ENCODE measurements around the gene EIF2B4.

Gene EIF2B4

DNA sequence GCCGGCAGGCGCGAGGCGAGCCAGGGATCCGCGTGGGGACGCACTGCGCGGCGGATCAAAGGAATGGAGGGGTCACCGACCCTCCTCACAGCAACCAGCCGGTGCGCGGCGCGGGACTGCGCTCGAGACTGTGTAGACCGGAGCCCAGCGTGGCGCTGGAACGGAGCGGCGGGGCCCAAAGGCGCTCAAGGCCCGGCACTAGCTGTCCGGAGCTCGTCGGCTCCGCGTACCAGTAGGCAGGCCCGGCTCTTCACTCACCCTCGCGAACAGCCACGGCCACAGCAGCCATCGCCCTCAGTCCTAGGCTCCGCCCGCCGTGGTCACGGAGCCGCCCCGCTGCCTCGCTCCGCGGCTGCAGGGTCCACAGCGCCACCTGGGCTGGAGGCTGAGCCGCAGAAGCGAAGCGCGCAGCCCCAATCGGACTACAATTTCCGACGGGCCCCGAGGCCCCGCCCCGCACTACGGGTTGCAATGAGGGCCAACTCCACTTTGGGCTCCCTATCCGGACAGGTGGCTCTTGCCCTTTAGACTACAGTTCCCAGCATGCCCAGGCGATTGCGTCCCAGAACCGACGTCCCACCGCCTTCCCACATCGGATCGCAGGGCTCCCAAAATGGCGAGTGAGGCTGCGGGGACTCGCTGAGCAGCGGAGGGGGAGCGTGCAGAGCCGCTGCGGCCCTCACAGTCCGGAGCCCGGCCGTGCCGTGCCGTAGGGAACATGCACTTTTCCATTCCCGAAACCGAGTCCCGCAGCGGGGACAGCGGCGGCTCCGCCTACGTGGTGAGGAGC lies at the start of gene EIF2B4, which contains the start of gene SNX17:
EIF2B4 (minus strand) TSS at position 313 of the 790 bp plus-strand sequence; CDS start at position 289, 24 bp downstream.
SNX17 (plus strand) TSS at position 591 of the 790 bp plus-strand sequence; CDS start at position 719, 128 bp downstream.
- peak; percentile 99 for DNase-seq

DNA sequence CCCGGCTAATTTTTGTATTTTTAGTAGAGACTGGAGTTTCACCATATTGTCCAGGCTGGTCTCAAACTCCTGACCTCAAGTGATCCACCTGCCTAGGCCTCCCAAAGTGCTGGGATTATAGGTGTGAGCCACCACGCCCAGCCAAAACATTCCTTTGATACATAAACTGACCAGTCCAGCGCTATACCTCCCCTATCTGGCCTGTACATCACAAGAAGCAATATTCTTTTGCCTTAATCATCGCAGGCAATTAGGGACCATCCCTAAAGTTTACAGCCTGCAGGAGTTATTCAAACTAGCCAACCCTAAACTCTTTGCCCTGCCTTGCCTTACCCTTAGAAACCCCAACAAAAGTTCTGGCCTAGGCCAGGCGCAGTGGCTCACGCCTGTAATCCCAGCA lies 46.0 kb upstream of the EIF2B4 start:
- no peak for DNase-seq

DNA sequence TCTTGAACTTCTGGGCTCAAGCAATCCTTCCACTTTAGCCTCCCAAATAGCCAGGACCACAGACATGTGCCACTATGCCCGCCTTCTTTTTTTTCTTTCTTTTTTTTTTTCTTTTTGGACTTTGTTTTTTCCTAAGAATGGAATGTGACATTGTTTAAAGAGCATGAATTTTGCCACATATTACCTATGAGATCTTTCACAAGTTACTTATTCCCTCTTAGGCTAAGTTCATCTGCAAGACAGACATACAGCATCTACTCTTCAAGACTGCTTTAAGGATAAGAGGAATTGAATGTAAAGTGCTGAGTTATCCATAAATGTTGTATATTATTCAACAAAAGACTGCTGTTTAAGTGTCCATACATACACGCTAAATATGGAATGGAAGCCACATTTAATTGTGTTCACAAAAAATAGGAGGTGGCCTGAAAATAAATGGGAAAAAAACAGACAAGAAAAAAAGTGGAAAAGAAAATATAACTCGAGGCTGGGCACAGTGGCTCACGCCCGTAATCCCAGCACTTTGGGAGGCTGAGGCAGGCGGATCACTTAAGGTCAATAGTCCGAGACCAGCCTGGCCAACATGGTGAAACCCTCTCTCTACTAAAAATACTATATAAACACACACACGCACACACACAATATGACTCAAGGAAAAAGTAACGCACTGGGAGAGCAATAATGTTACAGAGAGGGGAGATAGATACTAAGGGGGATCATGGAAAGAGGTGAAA lies 42.4 kb upstream of the EIF2B4 start:
- DNase-seq, result no peak

DNA sequence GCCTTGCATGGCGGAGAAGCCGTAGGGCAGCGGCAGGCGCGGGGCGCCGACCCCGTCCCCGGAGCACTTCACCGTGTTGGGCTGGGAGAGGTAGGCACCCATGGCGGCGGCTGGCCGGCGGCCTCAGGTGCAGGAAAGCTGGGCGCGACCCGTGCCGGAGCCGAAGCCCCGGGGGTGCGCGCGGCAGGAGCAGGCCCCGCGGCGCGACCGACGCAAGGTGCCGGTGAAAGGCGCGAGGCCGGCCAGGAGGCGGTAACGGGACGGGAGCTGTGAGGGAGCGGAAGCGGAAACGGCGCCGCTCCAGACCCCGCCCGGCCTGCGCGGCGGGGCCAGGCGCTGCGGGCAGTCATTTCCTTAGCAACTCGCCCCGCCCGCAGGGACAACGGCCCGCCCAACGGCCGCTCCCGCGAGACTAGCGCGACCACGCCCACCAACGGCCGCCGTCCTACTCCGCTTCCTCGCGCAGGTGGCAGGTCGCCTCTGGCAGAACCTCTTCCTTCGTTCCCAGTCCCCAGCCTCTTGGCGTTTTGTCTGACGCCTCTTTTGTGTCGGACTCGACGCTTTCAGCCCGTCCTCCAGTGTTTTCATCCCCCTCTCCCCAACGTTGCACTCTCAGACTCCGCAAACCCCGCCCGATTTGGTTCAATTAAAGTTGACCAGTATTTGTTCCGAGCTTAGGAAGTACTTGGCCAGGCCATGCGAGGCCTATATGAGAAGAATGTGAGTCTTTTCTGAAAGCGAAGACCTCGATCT lies 39.4 kb upstream of the EIF2B4 start, which contains the start of gene PPM1G:
PPM1G (minus strand) TSS at position 271 of the 753 bp plus-strand sequence; CDS start at position 102, 169 bp downstream.
- DNase-seq, result peak; percentile 99

DNA sequence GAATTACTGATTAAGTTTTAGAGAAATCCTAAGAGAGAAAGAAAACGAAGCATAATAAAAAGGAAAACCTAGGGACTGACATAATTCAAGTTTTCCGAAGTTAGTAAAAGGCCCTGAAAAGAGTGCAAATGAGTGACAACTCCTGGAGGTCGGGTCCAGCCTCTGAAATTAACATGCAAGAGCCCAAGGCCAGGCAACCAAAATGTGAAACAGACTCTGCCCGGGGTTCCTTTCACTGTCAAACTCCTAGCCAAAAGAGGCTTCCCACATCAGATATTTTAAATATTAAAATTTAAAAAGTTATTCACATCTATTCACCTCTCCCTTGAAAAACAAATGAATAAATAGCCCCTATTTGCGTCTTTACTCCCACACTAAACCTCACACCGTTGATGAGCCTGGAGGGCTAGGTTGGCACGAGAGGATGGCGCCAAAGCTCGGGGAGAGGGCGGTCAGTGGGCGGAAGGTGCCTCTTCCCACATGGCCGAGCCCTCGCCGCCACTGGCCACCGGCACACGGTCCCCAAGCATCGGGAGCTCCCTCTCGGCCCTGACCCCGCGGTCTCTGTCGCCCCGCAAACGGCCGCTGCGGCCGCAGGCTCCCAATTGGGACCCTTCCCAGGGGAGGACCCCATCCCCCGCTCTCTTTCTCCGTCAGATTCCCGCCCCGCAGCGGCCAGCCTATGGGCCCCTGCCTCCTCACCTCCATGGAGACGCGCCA lies 38.6 kb upstream of the EIF2B4 start:
- no peak for DNase-seq

DNA sequence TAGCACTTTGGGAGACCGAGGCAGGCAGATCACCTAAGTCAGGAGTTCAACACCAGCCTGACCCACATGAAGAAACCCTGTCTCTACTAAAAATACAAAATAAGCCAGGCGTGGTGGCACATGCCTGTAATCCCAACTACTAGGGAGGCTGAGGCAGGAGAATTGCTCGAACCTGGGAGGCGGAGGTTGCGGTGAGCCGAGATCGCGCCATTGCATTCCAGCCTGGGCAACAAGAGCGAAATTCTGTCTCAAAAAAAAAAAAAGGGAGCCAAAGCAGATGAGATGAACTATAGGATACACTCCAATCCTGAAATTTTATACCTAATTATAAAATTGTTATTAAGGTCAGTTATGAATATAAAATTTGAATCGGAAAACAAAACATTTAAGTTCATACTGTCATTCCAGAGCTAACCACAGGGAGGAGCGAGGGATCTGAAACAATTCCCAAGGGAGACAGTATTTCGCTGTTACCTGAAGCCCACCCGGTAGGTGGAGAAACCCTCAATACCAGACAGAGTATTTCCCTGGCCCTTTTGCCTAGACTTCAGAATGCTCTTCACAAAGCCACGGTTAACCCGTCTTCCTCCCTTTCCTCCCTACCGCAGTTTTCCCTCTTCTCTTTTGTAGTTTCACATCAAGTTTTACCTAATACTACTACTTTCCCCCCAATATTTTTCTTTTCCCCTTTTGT lies 37.8 kb upstream of the EIF2B4 start:
- DNase-seq, result no peak

DNA sequence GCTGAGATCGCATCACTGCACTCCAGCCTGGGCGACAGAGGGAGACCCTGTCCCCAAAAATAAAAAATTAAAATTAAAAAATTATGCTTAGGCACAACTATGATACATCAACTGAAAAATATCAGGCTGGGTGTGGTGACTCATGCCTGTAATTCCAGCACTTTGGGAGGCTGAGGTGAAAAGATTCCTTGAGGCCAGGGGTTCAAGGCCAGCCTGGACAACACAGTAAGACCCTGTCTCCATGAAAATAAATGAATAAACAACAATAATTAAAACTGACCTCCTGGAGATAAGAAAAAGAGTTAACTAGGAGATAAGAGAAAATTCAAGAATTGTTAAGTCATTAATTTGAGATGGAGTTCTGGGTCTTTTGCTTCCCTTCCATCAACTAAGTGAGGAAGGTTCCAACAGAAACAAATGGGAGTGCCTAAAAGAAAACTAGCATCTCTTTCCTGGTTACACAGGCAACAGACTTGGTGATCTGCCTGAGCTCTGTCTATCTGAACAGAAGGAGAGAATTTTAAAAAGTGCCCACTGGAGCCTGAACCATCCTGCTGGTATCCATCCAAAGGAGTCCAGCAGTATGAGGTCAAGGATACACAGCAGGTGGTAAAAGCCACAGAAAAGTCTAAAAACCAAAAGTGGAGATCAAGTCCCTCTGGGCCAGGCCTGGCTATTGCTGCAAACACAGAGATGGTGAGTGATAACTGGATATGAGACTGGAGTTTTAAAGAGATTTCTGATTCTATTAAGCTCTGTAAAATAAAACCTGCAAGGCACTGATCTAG lies 30.4 kb upstream of the EIF2B4 start:
- no peak for DNase-seq

DNA sequence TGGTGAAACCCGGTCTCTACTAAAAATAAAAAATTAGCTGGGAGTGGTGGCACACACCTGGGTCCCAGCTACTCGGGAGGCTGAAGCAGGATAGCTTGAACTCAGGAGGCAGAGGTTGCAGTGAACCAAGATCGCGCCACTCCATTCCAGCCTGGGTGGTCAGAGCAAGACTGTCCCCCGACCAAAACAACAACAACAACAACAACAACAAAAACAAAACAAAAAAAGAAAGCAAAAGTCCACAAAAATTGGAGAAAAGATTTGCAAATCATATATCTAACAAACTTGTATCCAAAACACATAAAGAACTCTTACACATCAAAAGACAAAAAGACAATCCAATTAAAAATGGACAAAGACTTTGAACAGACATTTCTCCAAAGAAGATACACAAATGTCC lies 28.8 kb upstream of the EIF2B4 start:
- DNase-seq, result no peak

DNA sequence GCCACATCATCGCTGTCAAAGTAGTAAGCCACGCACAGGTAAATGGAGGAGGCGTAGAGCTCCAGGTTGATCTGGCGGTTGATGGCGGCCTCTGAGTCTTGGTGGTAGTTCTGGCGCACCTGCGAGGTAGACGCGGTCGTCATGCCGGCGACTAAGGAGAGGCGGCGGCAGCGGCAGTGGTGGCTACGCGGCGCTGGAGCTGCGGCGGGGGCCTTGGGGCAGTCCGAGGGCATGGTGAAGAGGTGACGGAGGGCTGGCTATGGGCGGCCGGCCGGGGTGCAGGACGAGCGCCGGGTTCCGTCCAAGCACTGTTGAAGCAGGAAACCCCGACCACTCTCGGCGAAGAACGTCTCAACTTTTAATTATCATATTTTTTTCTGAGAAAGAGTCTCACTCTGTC lies 23.1 kb upstream of the EIF2B4 start:
- DNase-seq, result no peak

DNA sequence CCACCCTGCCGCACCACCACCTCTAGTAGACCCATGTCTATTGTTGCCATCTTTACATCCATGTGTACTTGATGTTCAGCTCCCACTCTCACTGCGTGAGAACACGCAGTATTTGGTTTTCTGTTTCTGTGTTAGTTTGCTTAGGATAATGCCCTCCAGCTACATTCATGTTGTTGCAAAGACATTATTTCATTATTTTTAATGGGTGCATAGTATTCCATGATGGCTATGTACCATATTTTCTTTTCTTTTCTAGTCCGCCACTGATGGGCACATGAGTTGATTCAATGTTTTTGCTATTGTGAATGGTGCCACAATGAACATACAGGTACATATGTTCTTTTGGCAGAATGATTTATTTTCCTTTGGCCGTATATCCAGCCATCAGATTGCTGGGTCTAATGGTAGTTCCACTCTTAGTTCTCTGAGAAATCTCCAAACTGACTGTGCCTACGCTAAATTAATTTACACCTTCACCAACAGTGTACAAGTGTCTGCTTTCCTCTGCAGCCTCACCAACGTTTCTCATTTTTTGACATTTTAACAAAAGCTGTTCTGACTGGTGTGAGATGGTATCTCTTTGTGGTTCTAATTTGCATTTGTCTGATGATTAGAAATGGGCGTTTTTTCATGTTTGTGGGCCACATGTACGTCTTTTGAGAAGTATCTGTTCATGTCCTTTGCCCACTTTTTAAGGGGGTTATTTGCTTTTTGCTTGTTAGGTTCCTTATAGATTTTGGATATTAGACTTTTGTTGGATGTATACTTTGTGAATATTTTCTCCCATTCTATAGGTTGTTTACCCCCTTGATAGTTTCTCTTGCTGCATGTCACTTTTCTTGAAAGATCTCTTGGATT lies 20.9 kb upstream of the EIF2B4 start:
- no peak for DNase-seq

DNA sequence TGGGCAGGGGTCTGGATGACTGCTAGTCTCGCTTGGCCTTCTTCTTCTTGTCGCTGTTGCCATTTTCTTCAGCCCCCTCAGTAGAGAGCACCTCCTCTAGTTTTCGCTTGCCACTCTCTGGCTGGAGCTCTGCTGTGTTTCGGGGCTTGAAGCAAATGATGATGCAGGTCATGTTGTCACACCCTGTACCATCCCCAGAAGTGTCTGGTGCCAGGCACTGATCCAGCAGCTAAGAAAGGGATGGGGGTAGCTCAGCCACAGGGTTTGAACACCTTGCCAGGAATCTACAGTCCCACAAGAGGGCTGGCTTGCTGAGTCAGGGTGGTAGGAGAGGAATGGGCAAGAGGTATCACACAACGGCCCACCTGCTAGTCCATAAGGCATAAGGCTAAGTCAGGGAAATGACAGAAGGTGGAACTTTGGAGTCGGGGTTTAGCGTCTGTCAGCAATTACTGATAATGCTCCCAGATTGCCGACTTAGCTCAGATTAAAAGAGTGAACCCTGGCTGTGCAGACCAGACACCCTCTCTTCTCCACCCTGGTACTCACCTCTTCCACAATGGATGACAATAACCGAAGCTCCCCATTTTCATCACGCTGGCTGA lies 11.5 kb upstream of the EIF2B4 start:
- no peak for DNase-seq

DNA sequence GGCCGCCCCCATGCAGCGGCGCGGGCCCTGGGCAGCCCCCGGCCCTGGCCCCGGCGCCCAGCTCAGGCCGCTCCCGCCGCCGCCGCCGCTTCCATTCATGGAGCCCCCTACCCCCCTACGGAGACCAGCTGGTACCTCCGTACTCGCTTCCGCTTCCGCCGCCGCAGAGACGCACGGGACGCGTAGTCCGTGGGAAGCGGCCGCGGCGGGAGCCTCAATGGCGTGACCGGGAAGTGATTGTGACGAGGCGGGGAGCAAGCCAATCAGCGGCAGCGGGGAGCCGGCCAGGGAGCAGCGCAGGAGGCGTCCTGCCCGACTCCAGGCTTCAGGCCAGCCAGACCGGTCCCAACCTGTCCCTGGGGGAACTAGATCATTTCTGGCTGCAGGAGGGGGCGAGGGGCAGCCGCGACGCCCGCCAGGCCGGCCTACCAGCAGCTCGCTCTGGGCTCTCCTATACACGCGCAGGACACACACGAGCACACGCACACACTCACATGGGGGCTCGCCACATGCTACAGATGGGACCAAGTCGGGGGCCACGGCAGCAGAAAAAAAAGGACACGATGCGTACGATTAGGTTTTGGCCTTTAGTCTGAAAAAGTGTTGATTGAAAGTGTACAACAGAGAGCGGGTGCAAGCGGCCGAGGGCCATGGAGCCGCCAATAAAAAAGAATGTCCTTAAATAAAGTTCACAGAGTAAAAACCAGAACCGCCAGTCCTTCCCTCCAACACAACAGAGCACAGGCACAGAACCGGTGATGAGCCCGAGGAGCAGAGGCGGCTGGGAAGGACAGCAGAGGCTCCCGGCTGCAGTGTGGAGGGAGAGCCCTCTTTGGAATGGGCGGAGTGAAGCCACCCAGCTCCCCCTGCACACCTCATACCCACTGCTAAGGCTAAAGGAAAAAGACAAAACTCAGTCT lies 10.7 kb upstream of the EIF2B4 start, which contains the start of gene ZNF513:
ZNF513 (minus strand) TSS at position 109 of the 920 bp plus-strand sequence. CDS start 208 bp downstream, outside the sequence.
- DNase-seq, result peak; percentile 95

DNA sequence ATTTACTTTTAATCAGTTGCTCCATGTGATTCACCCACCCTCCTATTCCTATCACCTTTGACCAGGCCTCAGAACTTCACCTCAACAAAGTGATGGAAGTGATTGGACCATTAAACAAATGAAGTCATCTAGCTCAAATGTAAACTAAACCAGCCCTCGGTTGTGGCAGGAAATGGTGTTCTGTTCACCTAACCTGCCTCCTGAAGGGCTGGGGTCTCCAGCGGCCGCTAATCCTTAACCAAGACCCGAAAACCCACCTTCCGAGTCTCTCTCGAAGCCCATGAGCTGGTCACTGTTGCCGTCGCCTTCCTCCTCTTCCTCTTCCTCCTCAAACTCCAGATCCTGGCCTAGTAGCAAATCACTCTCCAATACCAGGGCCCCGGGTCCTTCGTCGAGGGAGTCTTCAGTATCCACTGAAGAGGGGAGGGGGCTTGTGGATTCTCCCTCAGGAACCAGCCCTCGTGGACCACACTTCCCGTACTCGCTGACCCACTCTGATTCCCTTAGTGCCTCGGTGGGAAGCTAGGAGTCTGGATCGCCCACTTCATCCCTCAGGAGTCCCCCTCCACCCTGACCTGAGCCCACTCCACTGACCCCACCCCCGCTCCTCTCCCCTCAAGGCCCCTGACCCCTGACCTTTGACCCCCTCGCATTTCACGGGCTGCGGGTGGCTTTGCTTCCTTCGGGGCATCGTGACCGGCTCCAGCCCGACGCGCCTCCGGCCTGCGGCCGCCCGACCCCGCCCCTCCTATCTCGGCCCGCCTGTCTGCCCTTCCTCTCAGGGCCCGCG lies 9.9 kb upstream of the EIF2B4 start:
- DNase-seq, result no peak

DNA sequence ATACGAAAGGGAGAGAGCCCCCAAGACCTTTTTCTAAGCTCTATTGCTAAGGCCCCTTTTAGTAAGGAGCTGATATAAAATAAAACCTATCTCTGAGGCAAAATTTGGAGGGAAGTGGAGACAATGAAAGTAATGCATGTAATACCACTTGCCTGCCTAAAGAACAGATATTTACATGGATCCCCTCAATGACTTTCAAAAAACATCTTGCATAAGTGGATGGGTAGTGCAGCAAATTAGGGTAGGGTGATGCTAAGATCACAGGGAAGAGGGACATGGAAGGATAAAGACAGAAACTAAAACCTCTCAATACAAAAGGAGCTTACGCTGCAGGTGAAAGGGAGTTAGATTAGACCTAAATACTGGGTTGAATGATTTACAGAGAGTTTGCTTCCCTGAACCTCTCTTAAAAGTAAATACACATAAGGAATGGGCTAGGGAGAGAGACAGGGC lies 9.3 kb upstream of the EIF2B4 start:
- DNase-seq, result no peak

DNA sequence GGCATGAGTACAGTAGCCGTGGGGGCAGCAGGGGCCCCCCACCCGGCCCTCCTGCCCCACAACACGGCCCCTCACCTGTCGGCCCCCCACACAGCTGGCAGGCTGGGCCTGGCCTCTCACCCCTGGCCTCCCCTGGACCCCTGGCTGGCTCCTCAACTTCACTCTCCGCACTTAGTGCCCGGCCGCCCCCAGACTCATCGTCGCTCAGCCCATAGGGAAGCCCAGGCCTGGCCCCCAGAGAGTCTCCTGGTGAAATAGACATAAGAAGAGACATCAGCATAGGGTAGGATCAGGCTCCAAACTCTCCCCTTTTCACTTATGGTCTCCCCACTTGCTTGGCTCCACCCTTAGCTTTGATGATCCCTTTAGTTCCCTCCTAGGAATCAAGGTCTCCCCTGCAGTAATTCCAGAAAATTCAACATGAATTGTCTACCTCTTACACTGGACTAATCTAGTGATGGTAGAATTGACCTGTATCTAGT lies 8.7 kb upstream of the EIF2B4 start:
- DNase-seq, result no peak

DNA sequence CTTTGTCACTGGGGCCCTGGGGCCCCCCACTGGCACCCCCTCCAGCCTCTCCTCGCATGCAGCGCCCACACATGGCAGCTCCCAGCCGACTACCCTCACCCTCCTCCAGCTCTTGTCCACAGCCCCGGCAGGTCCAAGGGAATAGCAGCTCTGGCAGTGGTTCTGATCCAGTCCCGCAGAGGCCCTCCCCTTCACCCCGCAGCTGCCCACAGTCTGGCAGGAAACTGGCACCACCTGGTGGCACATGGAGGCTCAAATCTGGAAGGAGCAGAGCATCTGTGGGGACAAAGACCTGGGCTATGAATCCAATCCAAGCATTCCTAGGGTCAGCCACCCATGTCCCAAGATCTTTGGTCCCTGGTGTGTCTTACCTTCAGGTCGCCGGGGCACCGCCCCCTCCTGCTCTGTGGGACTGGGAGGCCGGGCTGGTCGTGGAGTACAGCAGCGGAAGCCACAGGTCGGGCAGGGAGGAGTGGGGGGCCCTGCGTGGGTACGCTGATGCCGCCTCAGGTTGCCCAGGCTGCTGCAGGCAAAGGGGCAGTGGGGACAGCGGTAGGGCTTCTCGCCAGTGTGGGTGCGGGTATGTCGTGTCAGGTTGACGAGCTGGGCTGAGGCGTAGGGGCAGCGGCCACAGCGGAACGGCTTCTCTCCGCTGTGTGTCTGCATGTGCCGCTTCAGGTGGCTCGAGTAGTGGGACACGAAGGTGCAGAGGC lies 8.1 kb upstream of the EIF2B4 start:
- no peak for DNase-seq

Data from activated CD8-positive, alpha-beta memory T cell treated with anti-CD3 and anti-CD28 coated beads, Interleukin-2, amount 50 U/mL, for 48 hours (primary cell).